T-helper 2 cell treated with Interferon-gamma antibody and Interleukin-4, amounts not matched to agents 5 μg/mL and 100 μg/mL, for 36 hours (primary cell): ENCODE results near the gene RNF167.
"Not testable (repeated sequence)": the region's sequence is repeated elsewhere in the genome, so short reads cannot be mapped to it uniquely, and the experiment has no call there.

Experiments
- DNase-seq: peaks from one replicate; pipeline ENCODE4 v3.0.0; 2021; ENCODE audit warnings: low spot score
- H3K27ac Mint-ChIP-seq: one replicate; pipeline ENCODE4 v1.8.0; 2021; ENCODE audit warnings: mild to moderate bottlenecking, mixed read lengths
- H3K27me3 Mint-ChIP-seq: one replicate; pipeline ENCODE4 v1.8.0; 2021; ENCODE audit warnings: low read depth, mixed read lengths
- H3K36me3 Mint-ChIP-seq: one replicate; pipeline ENCODE4 v1.8.0; 2021; ENCODE audit warnings: low read depth, mixed read lengths
- H3K4me1 Mint-ChIP-seq: one replicate; pipeline ENCODE4 v1.8.0; 2021; ENCODE audit warnings: low read depth, mixed read lengths
- H3K4me3 Mint-ChIP-seq: one replicate; pipeline ENCODE4 v1.8.0; 2022; ENCODE audit warnings: mild to moderate bottlenecking, moderate library complexity, mixed read lengths
- H3K9me3 Mint-ChIP-seq: one replicate; pipeline ENCODE4 v1.8.0; 2021; ENCODE audit warnings: mixed read lengths

The RNF167 gene

GRCh38 chr17:4920351-4921048 is 19.6 kb upstream of the RNF167 start:
- no peak overlapping the region for H3K4me3 Mint-ChIP-seq
- DNase-seq: no peak
- no peak overlapping the region for H3K27ac Mint-ChIP-seq
- H3K9me3 Mint-ChIP-seq: no peaks in the 10 kb centered on the region
- no peaks in the 10 kb centered on the region for H3K36me3 Mint-ChIP-seq
- H3K4me1 Mint-ChIP-seq: no peaks in the 10 kb centered on the region
- H3K27me3 Mint-ChIP-seq: no peaks in the 10 kb centered on the region

DNA sequence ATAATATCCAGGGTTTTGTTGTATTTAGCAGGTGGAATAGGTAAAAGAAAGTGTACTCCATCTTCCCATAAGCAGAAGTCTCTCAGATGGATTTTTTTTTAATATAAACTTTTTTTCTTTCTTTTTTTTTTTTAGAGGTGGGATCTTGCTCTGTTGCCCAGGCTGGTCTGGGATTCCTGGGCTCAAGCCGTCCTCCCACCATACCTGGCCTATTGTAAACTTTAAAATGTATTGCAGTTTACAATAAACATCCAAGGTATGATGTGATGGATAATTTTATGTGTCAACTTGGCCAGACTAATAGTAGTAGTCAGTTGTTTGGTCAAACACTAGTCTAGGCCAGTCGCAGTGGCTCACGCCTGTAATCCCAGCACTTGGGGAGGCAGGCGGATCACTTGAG is 18.7 kb upstream of the RNF167 start:
- H3K4me3 Mint-ChIP-seq: no peak overlapping the region
- H3K36me3 Mint-ChIP-seq: peaks cover under 1% of the 10 kb centered on the region
- H3K4me1 Mint-ChIP-seq: no peaks in the 10 kb centered on the region
- no peak for DNase-seq
- H3K27ac Mint-ChIP-seq: no peak overlapping the region
- no peaks in the 10 kb centered on the region for H3K27me3 Mint-ChIP-seq
- H3K9me3 Mint-ChIP-seq: no peaks in the 10 kb centered on the region

DNA sequence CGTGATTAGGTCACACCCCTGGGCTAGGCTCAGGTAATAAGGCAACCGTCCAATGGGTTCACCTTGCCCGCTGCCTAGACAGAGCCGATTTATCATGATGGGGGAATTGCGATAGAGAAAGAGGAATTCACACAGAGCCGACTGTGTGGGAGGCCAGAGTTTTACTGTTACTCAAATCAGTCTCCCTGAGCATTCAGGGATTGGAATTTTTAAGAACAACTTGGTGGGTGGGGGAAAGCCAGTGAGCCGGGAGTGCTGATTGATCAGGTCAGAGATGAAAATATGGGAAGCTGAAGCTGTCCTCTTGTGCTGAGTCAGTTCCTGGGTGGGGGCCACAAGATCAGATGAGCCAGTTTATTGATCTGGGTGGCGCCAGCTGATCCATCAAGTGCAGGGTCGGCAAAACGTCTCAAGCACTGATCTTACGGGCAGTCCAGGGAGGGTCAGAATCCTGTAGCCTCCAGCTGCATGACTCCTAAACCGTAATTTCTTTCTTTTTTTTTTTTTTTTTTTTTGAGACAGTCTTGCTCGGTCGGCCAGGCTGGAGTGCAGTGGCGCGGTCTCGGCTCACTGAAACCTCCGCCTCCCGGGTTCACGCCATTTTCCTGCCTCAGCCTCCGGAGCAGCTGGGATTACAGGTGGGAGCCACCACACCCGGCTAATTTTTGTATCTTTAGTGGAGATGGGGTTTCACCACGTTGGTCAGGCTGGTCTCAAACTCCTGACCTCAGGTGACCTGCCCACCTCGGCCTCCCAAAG is 13.3 kb upstream of the RNF167 start:
- H3K27me3 Mint-ChIP-seq, H3K9me3 Mint-ChIP-seq, H3K4me1 Mint-ChIP-seq, H3K4me3 Mint-ChIP-seq, DNase-seq: not testable (repeated sequence)
- peaks cover 22% of the 10 kb centered on the region for H3K36me3 Mint-ChIP-seq
- H3K27ac Mint-ChIP-seq: peak overlapping the region; percentile 3

- Mint-ChIP-seq H3K4me1 (peaks cover 6% of the 10 kb centered on the region), H3K4me3 (no peak overlapping the region), H3K27me3 (no peaks in the 10 kb centered on the region), H3K36me3 (peaks cover 27% of the 10 kb centered on the region), H3K9me3 (no peaks in the 10 kb centered on the region), H3K27ac (no peak overlapping the region)
- no peak for DNase-seq
These were observed 11.2 kb upstream of the RNF167 start for GRCh38 chr17:4928881-4929280.

GRCh38 chr17:4931963-4932362 is 8.1 kb upstream of the RNF167 start, which contains the start of gene GP1BA:
Gene GP1BA (plus strand): TSS chr17:4932277. CDS start chr17:4932605, 328 bp downstream.
- Mint-ChIP-seq H3K27ac (peak within 1 kb of the TSS; percentile 15), H3K27me3 (no peaks in the 10 kb centered on the region), H3K9me3 (no peaks in the 10 kb centered on the region), H3K4me3 (no peak within 1 kb of the TSS), H3K4me1 (peaks cover 21% of the 10 kb centered on the region), H3K36me3 (peaks cover 37% of the 10 kb centered on the region)
- no peak for DNase-seq

- no peaks in the 10 kb centered on the region for H3K27me3 Mint-ChIP-seq
- no peak overlapping the region for H3K4me3 Mint-ChIP-seq
- H3K4me1 Mint-ChIP-seq: peaks cover 21% of the 10 kb centered on the region
- no peak for DNase-seq
- peaks cover 41% of the 10 kb centered on the region for H3K36me3 Mint-ChIP-seq
- no peaks in the 10 kb centered on the region for H3K9me3 Mint-ChIP-seq
- H3K27ac Mint-ChIP-seq: no peak overlapping the region
These were observed 7.3 kb upstream of the RNF167 start for GRCh38 chr17:4932756-4933155.

GRCh38 chr17:4933646-4934045 is 6.4 kb upstream of the RNF167 start:
- DNase-seq: no peak
- peaks cover 27% of the 10 kb centered on the region for H3K4me1 Mint-ChIP-seq
- H3K4me3 Mint-ChIP-seq: peak overlapping the region; percentile 12
- H3K36me3 Mint-ChIP-seq: peaks cover 46% of the 10 kb centered on the region
- peak overlapping the region; percentile 67 for H3K27ac Mint-ChIP-seq
- no peaks in the 10 kb centered on the region for H3K27me3 Mint-ChIP-seq
- H3K9me3 Mint-ChIP-seq: no peaks in the 10 kb centered on the region

GRCh38 chr17:4934173-4934979 is 5.7 kb upstream of the RNF167 start:
- peaks cover 31% of the 10 kb centered on the region for H3K4me1 Mint-ChIP-seq
- peak overlapping the region; percentile 12 for H3K4me3 Mint-ChIP-seq
- H3K27me3 Mint-ChIP-seq: no peaks in the 10 kb centered on the region
- no peaks in the 10 kb centered on the region for H3K9me3 Mint-ChIP-seq
- no peak for DNase-seq
- H3K36me3 Mint-ChIP-seq: peaks cover 47% of the 10 kb centered on the region
- peak overlapping the region; percentile 67 for H3K27ac Mint-ChIP-seq

DNA sequence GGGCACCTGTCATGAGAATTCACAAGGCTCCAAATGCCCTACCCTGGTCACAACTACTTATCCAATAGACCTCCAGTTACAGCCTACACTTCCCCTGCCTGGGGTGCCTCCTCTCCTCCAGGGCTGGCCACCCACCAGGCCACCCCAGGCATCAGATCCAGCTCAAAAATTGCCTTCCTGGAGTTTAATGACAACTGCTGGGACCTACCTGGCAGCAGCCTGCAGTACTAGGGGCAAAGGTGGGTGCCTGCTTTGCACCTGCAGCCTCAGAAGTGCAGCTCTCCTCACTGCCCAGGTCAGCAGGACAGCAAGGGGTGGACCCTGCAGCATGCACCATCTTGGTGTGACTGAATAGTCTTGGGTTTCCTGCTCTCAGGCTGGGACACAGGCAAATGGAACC is 4.4 kb upstream of the RNF167 start:
- Mint-ChIP-seq H3K27me3 (no peaks in the 10 kb centered on the region), H3K9me3 (no peaks in the 10 kb centered on the region), H3K36me3 (peaks cover 49% of the 10 kb centered on the region), H3K27ac (no peak overlapping the region), H3K4me1 (peaks cover 31% of the 10 kb centered on the region), H3K4me3 (no peak overlapping the region)
- DNase-seq: no peak

DNA sequence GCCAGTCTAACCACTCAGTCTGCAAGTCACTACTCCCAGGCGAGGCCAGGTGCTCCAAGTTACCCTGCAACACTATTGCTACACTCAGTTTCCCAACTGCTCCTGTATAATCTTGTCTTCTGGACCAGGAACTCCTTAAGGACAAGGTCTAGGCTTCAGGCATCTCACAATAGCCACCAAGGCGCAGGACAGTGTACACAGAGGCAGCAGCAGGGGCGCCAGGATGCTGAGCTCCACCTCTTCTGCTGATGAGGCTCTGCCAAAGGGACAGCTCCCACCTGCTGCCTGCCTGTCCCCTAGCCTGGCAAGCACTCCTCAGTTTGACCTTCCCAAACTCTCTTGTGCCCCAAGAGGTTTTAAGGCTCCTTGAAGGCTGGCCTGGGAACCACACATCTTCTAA is 3.6 kb upstream of the RNF167 start:
- H3K9me3 Mint-ChIP-seq: no peaks in the 10 kb centered on the region
- no peak for DNase-seq

DNA sequence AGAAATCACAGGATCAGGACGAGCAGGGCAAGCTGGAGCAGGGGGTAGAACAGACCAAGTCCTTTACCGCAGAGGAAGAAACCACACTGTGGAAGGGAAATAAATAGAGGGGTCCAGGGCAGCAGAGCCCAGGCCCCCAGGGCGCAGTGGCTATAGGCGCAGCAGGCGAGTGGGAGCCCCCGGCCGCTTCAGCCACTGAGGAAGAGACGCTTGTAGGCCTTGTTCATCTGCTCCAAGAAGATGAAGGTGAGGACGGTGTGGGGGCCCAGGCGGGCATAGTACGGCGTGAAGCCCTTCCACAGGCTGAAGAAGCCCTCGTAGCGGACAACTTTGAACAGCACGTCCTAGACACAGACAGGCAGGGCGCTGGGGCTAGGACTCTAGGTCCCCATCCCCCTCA is 2.5 kb upstream of the RNF167 start:
- H3K36me3 Mint-ChIP-seq: peaks cover 60% of the 10 kb centered on the region
- peak overlapping the region; percentile 96 for H3K4me3 Mint-ChIP-seq
- H3K27ac Mint-ChIP-seq: no peak overlapping the region
- DNase-seq: no peak
- H3K27me3 Mint-ChIP-seq: no peaks in the 10 kb centered on the region
- H3K4me1 Mint-ChIP-seq: peaks cover 42% of the 10 kb centered on the region
- H3K9me3 Mint-ChIP-seq: no peaks in the 10 kb centered on the region

More for the DNA sequence above, 3.6 kb upstream of the RNF167 start:
- Mint-ChIP-seq H3K36me3 (peaks cover 51% of the 10 kb centered on the region), H3K4me3 (no peak overlapping the region), H3K27me3 (no peaks in the 10 kb centered on the region), H3K27ac (peak overlapping the region; percentile 47), H3K4me1 (peaks cover 33% of the 10 kb centered on the region)

DNA sequence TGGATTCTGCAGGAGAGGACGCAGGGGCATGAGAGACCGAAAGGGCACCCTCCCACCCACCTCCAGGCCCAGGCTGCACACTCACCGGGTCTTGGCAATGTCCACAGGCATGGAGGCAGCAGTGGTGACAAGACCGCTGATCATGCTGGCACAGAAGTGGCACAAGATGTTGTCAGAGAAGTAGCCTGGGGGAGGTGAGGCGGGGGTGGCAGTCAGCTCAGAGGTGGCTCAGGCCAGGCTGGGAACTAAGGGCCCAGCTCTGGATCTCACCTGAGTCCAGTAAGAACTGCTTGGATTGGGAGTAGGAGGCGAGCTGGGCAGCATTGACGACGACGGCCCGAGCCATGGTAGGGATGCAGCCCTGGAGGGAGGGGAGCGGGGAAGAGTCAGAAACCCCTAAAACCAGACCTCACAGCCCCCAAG is 2.0 kb upstream of the RNF167 start:
- H3K9me3 Mint-ChIP-seq: no peaks in the 10 kb centered on the region

GRCh38 chr17:4938688-4939545 is 1.2 kb upstream of the RNF167 start:
- H3K36me3 Mint-ChIP-seq: peaks cover 67% of the 10 kb centered on the region
- DNase-seq: no peak
- peaks cover 48% of the 10 kb centered on the region for H3K4me1 Mint-ChIP-seq
- H3K27me3 Mint-ChIP-seq: no peaks in the 10 kb centered on the region
- peak overlapping the region; percentile 87 for H3K27ac Mint-ChIP-seq
- no peaks in the 10 kb centered on the region for H3K9me3 Mint-ChIP-seq
- H3K4me3 Mint-ChIP-seq: peak overlapping the region; percentile 96

More for the DNA sequence above, 2.0 kb upstream of the RNF167 start:
- peaks cover 63% of the 10 kb centered on the region for H3K36me3 Mint-ChIP-seq
- peak overlapping the region; percentile 69 for H3K27ac Mint-ChIP-seq
- H3K4me1 Mint-ChIP-seq: peaks cover 46% of the 10 kb centered on the region
- peak overlapping the region; percentile 96 for H3K4me3 Mint-ChIP-seq
- no peaks in the 10 kb centered on the region for H3K27me3 Mint-ChIP-seq
- no peak for DNase-seq
